KBM-7 (cell line): ENCODE measurements around the gene SORCS3.
"Not testable (repeated sequence)": the region's sequence is repeated elsewhere in the genome, so short reads cannot be mapped to it uniquely, and the experiment has no call there.

Experiments
- DNase-seq: peaks from one replicate; pipeline ENCODE4 v3.0.0-alpha.2; 2015
- in situ Hi-C: fragments of 300-500 bp; cut with MboI; formaldehyde crosslinking; loops from 2 replicates; pipeline ENCODE4 v1.14.3; 2020; ENCODE audit warnings: low sequenced_read_pairs, low pct_unique_long_range_greater_than_20kb, mixed read lengths

SORCS3 gene

DNA sequence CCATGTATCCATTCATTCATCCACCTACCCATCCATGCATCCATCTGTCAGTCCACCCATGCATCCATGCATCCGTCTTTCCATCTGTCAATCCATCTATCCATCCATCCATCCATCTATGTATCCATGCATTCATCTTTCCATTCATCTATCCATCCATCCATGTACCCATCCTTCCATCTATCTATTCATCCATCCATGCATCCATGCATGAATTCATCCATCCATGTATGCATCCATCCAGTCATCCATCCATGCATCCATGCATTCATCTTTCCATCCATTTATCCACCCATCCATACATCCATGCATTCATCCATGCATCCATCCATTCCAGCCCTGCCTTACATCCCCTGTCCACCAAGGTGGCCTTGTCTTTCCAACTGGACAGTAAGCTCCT is 45.7 kb downstream of the SORCS3 start:
- in situ Hi-C loops, result no loop called here

DNA sequence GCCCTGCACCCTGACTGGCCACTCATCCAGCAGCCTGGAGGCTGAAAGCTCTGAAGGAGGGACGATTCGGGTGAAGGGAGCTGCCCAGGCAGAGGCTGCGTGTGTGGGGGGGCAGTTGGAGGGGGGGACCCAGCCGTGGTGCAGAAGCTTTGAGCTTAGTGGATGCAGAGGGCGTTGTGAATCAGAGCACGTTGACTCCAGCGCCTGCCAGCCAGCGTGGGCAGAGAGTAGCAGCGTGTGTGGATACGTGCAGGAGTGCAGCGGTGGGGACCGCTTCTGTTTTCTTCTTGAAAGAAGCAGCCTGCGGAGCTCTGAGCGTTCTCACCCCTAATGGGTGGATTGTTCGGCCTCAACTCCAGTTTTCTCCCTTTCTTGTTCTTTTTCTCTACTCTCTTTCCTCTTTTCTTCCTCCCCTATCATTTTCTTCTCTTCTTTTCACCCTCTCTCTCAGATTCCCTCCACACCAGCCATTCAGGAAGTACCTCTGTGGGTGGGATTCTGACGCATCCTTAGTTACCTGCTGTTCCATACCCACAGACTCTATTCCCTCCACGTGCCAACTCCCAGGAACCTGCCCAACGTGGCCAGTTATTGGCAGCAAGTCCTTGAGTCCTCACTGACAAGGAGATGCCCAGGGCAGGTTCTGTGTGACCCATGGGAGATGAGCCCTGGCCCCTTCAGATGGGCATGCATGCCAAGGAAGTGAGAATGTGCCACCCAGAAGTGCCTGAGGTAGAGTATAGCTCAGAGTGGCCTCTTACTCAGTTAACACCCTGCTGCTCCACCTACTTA is 47.4 kb downstream of the SORCS3 start:
- in situ Hi-C loops, result no loop called here
- no peak for DNase-seq

More for the DNA sequence above, 45.7 kb downstream of the SORCS3 start:
- no peak for DNase-seq

DNA sequence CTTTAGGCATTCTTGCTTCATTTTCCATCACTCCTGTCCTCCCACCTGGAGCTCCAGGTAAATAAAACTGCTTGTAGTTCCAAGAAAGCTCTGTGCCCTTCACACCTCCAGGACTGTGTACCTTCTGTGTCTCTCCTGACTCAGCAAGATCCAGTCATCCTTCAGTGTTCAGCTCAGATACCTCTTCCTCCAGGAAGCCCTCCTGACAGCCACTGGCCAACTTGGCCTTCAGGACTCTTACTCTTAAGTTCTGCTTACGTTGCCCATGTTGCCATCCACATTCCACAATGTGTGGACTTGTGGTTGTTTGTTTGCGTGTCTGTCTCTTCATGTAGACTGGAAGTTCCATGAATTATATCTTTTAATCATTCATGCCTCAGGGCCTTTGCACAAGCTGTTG is 48.0 kb downstream of the SORCS3 start:
- DNase-seq, result no peak
- in situ Hi-C loops, result no loop called here

DNA sequence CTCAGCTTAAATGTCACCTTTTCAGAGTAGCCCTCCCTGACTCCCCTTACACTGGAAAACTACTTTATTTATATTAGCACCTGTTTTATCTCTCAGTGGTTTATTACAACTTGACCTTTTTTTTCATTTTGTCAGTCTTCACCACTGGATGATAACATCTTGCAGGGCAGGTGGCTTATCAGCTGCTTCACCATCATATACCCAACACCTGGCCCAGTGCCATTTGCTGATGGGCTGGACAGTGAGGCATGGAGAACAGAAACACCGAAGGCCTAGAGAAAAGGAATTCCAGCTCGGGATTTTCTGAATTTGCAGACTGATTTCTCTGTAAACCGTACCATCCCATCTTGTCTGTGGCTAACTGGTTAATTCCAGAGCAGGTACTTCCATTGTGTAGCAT is 48.5 kb downstream of the SORCS3 start:
- no peak for DNase-seq
- in situ Hi-C loops, result no loop called here

DNA sequence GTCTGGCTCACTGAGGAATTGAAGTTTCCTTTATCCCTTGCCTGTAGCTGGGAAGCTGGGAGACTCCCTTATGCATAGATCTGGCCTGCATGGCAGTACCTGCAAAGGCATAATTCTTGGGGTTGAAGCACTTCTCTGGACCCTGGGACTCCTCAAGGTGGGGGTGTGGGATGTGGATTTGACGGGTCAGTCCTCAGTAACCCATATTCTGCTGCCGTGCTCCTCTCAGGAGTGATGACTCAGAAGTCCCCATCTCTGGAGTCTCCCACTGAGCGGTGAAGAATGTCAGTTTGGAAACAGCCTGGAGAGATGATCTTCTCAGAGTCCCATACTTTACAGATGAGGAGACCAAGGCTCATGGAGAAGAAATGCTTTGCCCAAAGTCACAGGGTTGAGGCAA is 49.0 kb downstream of the SORCS3 start:
- in situ Hi-C loops, result no loop called here
- DNase-seq, result no peak

DNA sequence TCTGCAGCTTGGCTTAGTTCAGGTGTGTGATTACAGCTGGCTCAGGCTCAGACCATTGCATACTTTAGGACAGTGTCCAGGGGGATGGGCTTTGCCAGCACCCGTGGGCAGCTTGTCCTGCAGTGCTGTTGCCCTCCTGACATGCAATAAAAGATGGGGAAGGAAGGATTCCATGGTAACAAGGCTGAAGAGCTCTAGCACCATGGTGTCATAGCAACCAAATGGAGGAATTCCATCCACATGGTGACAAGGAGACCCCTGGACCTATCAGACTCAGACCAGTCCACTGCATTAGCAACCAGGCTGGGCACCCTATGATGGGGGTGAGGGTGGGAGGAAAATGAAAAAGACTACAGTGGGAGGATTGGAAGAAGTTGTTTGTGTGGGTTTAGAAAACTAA is 49.9 kb downstream of the SORCS3 start:
- in situ Hi-C loops, result no loop called here
- no peak for DNase-seq

DNA sequence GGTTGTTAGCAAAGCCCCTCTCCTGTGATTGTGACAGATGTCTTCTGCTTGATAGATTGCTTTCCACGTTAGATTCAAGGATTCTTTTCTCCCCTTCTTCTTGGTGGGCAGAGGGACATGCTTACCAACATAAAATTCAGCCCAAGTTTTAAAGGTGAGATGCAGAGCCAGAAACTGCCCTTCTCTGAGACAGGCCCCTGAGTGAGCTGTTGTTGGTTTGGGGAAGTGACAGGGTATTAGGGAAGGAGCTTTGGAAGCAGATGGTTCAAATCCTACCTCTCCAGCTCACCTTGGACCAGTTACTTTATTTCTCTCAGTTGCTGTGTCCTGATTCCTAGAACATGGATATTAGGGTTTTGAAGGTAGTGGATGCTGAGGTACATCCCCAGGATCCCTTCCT is 53.0 kb downstream of the SORCS3 start:
- no peak for DNase-seq
- in situ Hi-C loops, result no loop called here

DNA sequence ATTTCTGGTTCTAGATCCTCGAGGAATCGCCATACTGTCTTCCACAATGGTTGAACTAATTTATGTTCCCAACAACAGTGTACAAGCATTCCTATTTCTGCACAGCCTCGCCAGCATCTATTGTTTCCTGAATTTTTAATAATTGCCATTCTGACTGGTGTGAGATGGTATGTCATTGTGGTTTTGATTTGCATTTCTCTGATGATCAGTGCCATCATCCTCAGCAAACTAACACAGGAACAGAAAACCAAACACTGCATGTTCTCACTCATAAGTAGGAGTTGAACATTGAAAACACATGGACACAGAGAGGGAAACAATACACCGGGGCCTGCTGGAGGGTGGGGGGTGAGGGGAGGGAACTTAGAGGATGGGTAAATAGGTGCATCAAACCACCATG is 62.2 kb downstream of the SORCS3 start:
- in situ Hi-C loops, DNase-seq: not testable (repeated sequence)

DNA sequence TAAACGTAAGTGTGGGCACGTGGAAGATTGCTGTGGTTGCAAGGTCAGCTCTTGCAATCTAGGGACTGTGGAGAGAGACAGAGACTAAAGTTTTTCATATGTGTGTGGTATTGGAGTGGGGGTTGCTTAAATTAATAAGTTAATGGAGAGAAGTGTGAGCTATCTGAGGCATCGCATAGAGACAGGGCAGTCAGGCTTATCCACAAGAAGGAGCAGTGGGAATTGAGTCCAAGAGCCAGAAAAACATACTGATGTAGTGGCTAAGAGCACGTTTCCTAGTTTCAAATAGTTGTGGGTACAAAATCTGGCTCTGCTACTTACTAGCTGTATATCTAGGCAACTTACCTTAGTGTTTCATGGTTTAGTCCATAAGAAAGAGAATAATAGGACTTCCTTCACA is 65.8 kb downstream of the SORCS3 start:
- in situ Hi-C loops, result no loop called here
- no peak for DNase-seq

DNA sequence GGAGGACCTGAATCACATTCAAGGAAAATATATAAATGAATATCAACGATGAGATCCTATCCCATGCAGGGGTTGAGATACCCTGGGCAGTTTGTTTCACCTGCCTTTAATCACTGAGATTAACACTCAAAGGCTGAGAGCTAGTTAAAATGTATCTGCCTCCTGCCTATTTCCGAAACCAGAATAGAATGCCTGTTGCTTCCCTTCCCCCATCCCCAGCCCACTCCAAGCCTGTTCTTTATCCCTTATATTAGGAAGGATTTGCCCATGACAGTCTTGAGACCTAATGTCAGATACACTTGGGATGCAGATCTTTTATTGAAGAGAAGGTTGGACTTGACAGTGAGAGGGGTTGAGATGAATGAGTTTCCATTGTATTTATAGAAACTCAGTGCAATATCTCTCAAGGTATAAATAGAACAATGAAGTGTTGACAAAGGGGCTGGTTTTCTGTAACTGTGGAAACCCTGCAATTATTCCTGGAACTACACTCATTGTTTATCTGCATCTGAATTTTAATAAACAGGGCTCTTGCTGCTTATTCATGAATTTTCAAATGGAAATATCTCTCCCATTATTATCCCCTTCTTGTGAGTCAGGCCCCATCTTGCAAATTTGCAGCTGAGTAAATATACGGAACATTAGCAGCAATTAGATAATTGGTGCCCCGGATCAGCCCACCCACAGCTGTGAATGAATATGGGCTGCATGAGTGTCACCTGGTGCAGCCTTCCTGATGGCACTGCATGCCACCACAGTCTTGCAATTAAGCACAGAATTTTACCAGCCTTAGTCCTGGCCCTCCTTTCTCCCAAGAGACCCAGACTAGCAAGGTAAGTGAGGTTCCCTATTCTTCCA is 66.7 kb downstream of the SORCS3 start:
- in situ Hi-C loops, result no loop called here
- DNase-seq, result no peak

DNA sequence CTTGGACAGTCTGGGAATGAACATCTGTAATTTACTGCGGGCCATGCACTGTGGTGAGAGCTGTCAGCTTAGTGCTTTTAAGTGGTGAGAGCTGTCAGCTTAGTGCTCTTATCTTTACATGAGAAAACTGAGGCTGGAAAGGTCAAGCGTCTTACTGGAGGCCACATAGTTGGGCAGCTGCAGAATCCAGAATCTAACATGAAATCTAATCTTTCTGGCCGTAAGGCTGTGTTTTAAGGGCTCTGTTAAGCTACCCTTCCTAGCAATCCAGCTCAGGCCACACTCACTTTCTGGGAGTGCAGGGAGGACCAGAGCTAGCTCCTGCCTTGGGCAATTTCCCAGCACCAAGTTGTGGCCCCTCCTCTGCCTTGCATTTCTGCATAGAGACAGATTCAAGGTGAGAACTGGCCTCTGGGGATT is 70.2 kb downstream of the SORCS3 start:
- DNase-seq, result no peak
- in situ Hi-C loops, result no loop called here

DNA sequence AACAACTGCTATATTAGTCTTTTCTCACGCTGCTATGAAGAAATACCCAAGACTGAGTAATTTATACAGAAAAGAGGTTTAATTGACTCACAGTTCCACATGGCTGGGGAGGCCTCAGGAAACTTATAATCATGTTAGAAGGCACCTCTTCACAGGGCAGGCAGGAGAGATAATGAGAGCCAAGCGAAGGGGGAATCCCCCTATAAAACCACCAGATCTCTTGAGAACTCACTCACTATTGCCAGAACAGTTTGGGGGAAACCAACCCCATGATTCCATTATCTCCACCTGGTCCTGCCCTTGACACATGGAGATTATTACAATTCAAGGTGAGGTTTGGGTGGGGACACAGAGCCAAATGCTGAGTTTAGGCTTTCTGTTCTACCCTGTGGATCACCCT is 89.5 kb downstream of the SORCS3 start:
- in situ Hi-C loops, result not testable (repeated sequence)

DNA sequence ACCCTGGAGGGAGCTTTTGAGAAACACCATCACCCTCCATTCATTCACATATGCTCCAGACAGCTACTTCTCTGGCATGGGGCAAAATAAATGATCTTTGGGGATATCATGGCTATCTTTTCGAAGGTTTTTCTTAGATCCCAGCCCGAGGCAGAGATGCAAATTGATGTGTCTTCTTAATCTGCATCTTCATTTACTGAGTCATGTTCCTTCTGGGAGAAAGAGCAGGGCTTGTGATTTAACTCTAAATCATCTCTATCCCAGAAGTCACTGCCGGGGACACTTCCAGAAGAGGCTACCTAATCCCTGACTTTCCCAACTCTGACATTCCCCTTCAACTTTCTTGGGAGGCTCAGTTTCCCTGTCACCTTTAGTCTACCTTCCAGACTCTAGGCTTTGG is 90.1 kb downstream of the SORCS3 start:
- in situ Hi-C loops, result no loop called here
- no peak for DNase-seq

More for the DNA sequence above, 89.5 kb downstream of the SORCS3 start:
- not testable (repeated sequence) for DNase-seq

DNA sequence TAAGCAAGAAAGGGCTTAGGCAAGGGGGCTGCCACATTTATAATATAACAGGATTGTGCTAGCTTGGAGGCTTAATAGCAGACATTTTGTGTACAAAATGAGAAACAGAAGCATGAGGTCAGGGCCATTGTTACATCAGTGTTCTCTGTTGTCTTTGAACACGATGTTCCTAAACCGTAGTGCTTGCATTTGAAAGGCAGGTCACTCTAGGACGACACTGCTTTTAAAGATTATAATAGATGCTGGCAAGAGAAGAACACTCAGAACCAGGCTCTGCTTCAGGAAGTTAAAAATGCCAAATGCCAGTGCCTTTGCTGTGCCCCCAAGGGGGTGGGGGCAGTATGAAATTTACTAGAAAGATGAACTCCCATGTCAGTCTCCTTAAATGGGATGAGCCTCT is 91.1 kb downstream of the SORCS3 start:
- in situ Hi-C loops, result no loop called here
- no peak for DNase-seq

DNA sequence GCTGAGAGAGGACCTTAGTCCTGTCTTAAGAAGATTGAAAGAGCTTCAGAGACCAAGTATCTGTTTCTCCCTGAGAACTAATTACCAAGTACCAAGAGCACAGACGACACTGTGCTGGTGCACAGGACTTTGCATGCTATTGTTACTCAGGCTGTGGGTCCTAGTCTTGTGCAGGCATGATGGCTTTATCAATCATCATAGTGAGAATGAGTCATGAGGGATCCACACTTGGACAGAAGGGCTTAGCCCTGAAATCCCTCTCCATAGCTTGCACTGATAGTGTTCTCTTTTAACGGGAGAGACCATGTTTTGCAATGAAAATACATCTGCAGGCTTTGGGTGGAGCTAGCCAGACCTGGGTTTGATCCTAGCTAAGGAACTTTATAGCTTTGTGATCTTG is 93.3 kb downstream of the SORCS3 start:
- in situ Hi-C loops, result no loop called here
- DNase-seq, result no peak

DNA sequence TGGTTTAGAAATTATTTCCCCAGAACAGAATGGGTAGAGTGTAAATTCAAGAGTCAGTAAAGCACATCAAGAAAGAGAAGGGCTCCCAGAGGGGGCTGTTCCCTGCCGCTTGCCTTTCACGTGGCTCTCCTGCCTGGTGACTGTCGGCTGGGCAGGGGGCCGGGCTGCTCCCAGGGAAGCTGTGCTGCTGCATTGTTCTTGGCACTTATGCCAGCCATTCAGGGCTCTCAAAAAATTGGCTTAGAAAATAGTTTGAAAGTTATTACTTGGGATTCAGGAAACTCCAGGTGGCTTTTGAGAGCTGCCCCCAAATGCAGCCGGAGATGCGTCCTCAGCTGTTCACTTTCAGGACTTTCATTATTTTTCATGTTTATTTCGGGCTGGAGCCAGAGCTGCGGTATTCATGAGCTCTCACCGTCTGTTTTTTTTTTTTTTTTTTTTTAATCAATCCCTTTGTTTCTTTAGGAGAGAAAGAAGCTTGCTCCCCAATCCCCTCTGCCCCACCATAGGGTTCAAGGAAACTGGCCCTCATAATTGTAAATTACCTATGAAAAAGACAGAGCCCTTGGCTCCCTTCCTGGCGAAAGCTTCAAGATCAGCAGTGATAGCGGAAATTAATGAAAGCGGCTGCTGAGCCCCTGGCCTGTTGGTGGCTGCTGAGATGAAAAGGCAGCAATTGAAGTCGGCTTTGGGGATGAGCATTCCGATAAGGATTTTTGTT is 94.1 kb downstream of the SORCS3 start:
- in situ Hi-C loops, result no loop called here
- DNase-seq, result no peak

DNA sequence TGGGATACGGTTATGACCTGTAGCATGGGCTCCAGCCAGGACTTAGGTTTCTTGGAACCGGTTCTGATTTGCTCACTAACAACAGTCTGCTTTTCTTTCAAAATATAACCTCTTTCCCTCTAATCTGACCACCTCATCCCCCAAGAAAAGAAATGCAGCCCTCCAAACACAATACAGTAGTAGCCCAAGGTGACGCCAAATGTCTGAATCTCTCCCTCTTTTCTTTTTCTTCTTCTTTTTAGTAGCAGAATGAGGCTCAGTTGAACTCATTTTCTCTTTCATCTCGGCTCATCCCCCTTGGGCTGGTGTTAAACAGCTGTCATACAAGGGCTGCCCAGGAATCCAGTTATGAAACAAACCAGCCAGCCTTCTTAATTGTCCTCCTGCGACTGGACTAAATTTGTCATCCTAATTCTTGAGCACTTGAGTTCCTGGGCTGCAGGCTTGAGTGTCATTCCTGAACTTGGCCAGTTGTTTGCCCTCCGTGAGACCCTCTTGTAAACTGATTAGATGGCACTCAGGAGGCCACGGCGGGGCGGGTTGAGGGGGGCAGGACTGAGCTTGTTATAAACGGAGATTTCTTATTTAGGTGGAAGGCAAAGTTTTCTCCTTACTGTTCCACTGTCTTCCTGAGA is 94.8 kb downstream of the SORCS3 start:
- in situ Hi-C loops, result no loop called here
- no peak for DNase-seq

DNA sequence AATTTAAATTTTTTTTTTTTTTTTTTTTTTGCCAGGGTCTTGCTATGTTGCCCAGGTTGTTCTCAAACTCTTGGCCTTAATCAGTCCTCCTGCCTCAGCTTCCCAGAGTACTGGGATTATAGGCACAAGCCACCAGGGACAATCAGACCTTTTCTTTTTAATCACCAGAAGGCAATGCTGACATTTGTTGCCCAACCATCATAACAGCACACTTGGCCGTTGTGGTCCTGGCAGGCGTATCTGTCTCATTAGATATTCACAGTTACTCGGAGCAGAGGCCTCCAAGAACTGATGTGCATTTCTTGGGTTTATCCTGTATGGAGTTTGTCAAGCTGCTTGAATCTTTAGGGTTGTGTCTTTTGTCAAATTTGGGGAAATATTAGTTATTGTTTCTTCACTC is 100.0 kb downstream of the SORCS3 start:
- in situ Hi-C loops, result no loop called here
- no peak for DNase-seq

DNA sequence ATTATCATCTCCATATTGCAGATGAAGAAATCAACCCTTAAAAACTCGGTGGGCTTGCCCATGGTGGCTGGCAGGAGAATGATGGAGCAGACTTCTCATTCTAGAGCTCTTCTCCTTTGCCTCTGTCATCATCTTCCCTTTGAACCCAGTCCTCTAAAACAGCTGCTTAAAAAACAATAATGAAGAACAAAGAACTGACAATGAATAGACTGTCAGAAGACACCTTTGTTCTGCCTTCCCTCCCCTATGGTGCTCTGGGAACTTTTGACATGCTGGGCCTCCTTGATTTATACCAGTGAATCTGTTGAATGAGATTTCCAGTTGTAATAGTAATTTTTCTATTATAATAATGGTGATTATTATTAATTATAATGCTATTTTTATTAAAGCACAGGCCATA is 103.0 kb downstream of the SORCS3 start:
- in situ Hi-C loops, result no loop called here
- no peak for DNase-seq
